Measurements from ENCODE around the gene INPP5A. TPM values are rescaled to one million over a fixed set of nuclear protein-coding genes. Genes with fewer than 3 reads are reported as not detected.

Gene INPP5A
- total and polyA plus RNA-seq, 9 of the 15 experiments (the other 6 are each of a cell fraction or from before 2014, with no cell fraction given), result 0.66 to 11.6 (median 7.7) TPM

GRCh38 chr10:132798876-132799275 is 261.3 kb downstream of the INPP5A start (continued):
- no peak for TF ChIP-seq ZBTB2 (IDR thresholded peaks at IDR 0.05)
- no peak for TF ChIP-seq FOXP1 (CRISPR knock-in tag; IDR thresholded peaks at IDR 0.05)
- TF ChIP-seq E4F1 (CRISPR knock-in tag; IDR thresholded peaks at IDR 0.05; ENCODE audit: borderline replicate concordance), result no peak
- no peak for TF ChIP-seq KAT8 (IDR thresholded peaks at IDR 0.05; ENCODE audit: low read depth)
- TF ChIP-seq ARID3A (IDR thresholded peaks at IDR 0.05; ENCODE audit: borderline replicate concordance, low read depth, low read length), result no peak
- no peak for TF ChIP-seq ZNF764 (CRISPR knock-in tag; IDR thresholded peaks at IDR 0.05; ENCODE audit: low read depth)
- no peak for TF ChIP-seq PPARD (CRISPR knock-in tag; IDR thresholded peaks at IDR 0.05)
- no peak for TF ChIP-seq TFE3 (CRISPR knock-in tag; IDR thresholded peaks at IDR 0.05)

Data from K562 (cell line).